ENCODE results near the gene USP6NL. TPM values are rescaled to one million over a fixed set of nuclear protein-coding genes. Genes with fewer than 3 reads are reported as not detected.

The USP6NL gene
- total and polyA plus RNA-seq, 9 of the 15 experiments (the other 6 are each of a cell fraction or from before 2014, with no cell fraction given) = 3.2 to 26.6 (median 19.8) TPM

DNA sequence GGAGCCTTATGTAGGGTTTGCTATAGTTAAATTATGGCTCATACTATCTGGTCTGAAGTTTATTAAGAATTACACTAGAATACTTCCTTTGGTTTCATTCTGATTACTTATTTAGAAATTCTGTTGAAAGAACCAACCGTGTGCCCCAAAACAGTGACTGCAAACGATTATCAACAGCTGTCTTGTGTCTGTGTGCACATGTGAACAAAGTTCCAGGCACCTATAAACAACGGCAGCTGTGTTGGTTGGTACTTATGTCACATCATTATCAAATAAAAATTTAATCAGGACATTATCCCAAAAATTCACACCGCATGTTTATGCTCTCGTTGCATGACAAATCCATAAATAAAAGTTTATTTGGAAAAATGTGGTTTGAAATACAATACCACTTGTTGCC is 80.6 kb downstream of the USP6NL start:
- DNase-seq (ENCODE audit: extremely low read depth in 1 of 4, low spot score in 3 of 4) = no peak
- H3K4me1 ChIP-seq (replicated peaks in 1 of 2; ENCODE audit: control insufficient read depth in 2 of 2, insufficient read depth in 2 of 2, low read length in 2 of 2) = peaks cover 0 to 9% of the 10 kb centered on the region in 2 experiments; a peak in 3 of 5 replicates
- peaks cover 16% of the 10 kb centered on the region; the same call in 1 of the 3 replicates for H3K36me3 ChIP-seq (ENCODE audit: control insufficient read depth, insufficient read depth, low read length)
- H2AFZ ChIP-seq (ENCODE audit: low read depth, low read length) = no peak overlapping the region
- FAIRE-seq = no peak
- no peaks in the 10 kb centered on the region for H3K9me3 ChIP-seq (replicated peaks; ENCODE audit: control insufficient read depth, insufficient read depth, low read depth, low read length)
- peaks cover 84% of the 10 kb centered on the region for H3K79me2 ChIP-seq (ENCODE audit: control insufficient read depth, insufficient read depth, low read length)
- in situ Hi-C loops (cut with MboI) (no loop called here), intact Hi-C loops (cut with micrococcal nuclease) (no loop called here)
- no TSS peak for BruUV-seq (replicated peaks)
- H3K9ac ChIP-seq (ENCODE audit: insufficient read depth in 1 of 2, low read depth in 2 of 2, low read length in 2 of 2) = no peak overlapping the region
- ATAC-seq = no peak
- no peaks in the 10 kb centered on the region for H3K27me3 ChIP-seq (ENCODE audit: control insufficient read depth in 2 of 2, insufficient read depth in 2 of 2, low read length in 2 of 2)
- ChIA-PET CTCF (ENCODE audit: low intra/inter-chr PET ratio) (no interaction called here), POLR2A (interaction anchor here (0.7 to 2.7 kb wide), 3 partner anchors 10 to 44 kb away, joined by 3 to 14 read pairs (median 4); no protein-coding TSS in a partner anchor)
- no peak overlapping the region for H3K4me2 ChIP-seq (ENCODE audit: insufficient read depth, low read length)
- peaks cover 7% of the 10 kb centered on the region; the same call in 1 of the 2 replicates for H4K20me1 ChIP-seq (replicated peaks; ENCODE audit: control insufficient read depth, insufficient read depth, low read length)
- no peak overlapping the region for H3K4me3 ChIP-seq
- H3K27ac ChIP-seq (ENCODE audit: extremely low read depth, low read depth, low read length) = no peak overlapping the region
- 69% methylated on average over 5 of the region's 5 CpGs for WGBS (ENCODE audit: insufficient coverage, low coverage, missing lambda C conversion rate)
- TF ChIP-seq SIN3A (IDR thresholded peaks at IDR 0.05; ENCODE audit: borderline replicate concordance in 2 of 2, control insufficient read depth in 1 of 2, low read depth in 2 of 2, low read length in 2 of 2) = no peak
- TF ChIP-seq, protein P1, sequence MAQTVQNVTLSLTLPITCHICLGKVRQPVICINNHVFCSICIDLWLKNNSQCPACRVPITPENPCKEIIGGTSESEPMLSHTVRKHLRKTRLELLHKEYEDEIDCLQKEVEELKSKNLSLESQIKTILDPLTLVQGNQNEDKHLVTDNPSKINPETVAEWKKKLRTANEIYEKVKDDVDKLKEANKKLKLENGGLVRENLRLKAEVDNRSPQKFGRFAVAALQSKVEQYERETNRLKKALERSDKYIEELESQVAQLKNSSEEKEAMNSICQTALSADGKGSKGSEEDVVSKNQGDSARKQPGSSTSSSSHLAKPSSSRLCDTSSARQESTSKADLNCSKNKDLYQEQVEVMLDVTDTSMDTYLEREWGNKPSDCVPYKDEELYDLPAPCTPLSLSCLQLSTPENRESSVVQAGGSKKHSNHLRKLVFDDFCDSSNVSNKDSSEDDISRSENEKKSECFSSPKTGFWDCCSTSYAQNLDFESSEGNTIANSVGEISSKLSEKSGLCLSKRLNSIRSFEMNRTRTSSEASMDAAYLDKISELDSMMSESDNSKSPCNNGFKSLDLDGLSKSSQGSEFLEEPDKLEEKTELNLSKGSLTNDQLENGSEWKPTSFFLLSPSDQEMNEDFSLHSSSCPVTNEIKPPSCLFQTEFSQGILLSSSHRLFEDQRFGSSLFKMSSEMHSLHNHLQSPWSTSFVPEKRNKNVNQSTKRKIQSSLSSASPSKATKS (CRISPR knock-in tag; IDR thresholded peaks at IDR 0.05) = no peak
- no peak for TF ChIP-seq ZNF408 (CRISPR knock-in tag; IDR thresholded peaks at IDR 0.05; ENCODE audit: low read depth)
- TF ChIP-seq CEBPB (tag; IDR thresholded peaks at IDR 0.05) = no peak
- TF ChIP-seq BRD9 (IDR thresholded peaks at IDR 0.05; ENCODE audit: low read depth, partially characterized antibody) = no peak
- H3K9me1 ChIP-seq (ENCODE audit: control insufficient read depth, insufficient read depth, low read length) = no peaks in the 10 kb centered on the region
